GM12874 (cell line): ENCODE results near the gene CORO1C.

Experiments
- CTCF ChIP-seq: IDR thresholded peaks from 2 replicates; pipeline ENCODE4 v1.5.1; 2011; ENCODE audit warnings: low read depth, mild to moderate bottlenecking, control low read depth, low read length, moderate library complexity; ENCODE audit not compliant: insufficient read depth

CORO1C gene

DNA sequence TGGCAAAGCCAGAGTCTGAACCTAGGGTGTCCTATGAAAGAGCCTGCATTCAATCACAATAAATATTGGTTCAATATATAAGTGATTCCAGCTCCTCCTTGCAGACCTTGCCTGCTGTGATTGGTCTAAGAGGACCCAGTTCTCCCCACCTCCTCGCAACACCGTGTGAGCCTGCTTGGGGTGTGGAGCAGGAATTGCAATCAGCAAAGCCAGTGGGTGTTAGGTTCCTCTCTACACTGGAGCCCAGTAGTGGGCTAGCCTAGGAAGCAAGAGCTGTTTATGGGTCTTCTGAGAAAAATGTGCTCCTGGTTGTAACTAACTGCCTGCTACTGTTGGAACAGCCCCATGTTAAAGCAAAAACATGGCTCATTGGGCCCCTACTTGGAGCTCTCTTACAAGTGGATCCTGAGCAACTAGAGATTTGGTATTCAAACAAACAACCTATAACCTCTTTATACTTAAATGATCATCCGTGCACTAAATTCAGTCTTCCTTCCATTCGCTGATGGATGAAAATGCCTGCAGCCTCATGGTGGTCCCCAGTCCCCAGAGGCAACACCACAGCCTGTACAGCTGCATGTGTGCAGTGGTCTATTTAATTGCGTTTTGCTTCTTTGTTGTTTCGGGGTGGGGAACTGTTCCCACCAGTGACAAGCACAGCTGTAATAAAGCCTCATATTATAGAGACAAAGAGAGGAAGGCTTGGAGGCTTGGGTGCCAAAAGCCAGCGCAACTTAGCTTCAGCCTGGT, 93.9 kb downstream of the CORO1C start:
- no peak for TF ChIP-seq CTCF

GRCh38 chr12:108635997-108636808, 95.1 kb downstream of the CORO1C start:
- TF ChIP-seq CTCF: no peak

GRCh38 chr12:108635201-108635996, 95.9 kb downstream of the CORO1C start:
- no peak for TF ChIP-seq CTCF

DNA sequence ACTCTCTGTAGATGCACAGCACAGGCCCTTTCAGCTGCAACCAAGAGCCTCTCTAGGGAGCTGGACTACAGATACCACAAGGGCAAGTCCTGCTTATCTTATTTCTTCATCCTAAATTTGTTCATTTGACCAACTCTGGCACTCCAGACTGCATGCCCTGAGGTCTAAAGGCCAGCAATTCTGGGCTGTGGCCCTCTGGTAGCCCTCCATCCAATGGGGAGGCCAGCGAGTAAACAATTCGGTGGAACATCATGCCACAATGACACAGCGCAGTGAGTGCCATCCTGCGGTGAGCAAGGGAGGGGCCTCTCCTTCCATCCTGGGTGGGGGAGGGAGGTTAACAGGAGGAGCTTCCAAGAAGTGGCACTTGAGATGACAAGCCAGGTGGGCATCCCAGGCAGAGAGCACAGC, 97.0 kb downstream of the CORO1C start:
- no peak for TF ChIP-seq CTCF

- TF ChIP-seq CTCF: peak; percentile 45
Observed at GRCh38 chr12:108633534-108634248, 97.6 kb downstream of the CORO1C start, which contains the start of gene SELPLG. Gene SELPLG, minus strand, starts transcription at chr12:108633894. Its CDS starts 9,587 bp downstream, at chr12:108624307.

GRCh38 chr12:108633081-108633533, 98.2 kb downstream of the CORO1C start:
- TF ChIP-seq CTCF: no peak
